ENCODE data around the gene SRM. TPM values are rescaled to one million over a fixed set of nuclear protein-coding genes. Genes with fewer than 3 reads are reported as not detected.
"Not testable (repeated sequence)": the region's sequence is repeated elsewhere in the genome, so short reads cannot be mapped to it uniquely, and the experiment has no call there.

The SRM gene
- total and polyA plus RNA-seq, 10 donors, result 42.0 to 114 (median 63.1) TPM

- Histone ChIP-seq H3K27me3 (replicated peaks in 1 of 7) (peaks cover 0 to 13% (median 0%) of the 10 kb centered on the region in 7 donors), H3K4me3 (no peak overlapping the region), H3K27ac (no peak overlapping the region), H3K4me1 (no peaks in the 10 kb centered on the region), H3K36me3 (no peaks in the 10 kb centered on the region), H3K9me3 (no peaks in the 10 kb centered on the region)
- 71 to 85% (median 79%) methylated on average over 12 to 19 of the region's 19 CpGs for WGBS, 5 donors
- TF ChIP-seq CTCF (IDR thresholded peaks at IDR 0.05 in 8 of 11, conservative IDR thresholded peaks at IDR 0.05 in 3 of 11) (no peak), POLR2AphosphoS5 (IDR thresholded peaks at IDR 0.05) (no peak), POLR2A (IDR thresholded peaks at IDR 0.05) (no peak)
- intact Hi-C loops (cut with DNase I; ENCODE audit: low total_unique reads), result no loop called here
- DNase-seq, result no peak
These were observed 16.6 kb downstream of the SRM start for GRCh38 chr1:11042995-11043874.

- no peak for DNase-seq
- Histone ChIP-seq H3K27ac (no peak overlapping the region), H3K4me1 (peaks cover 0 to 8% (median 0%) of the 10 kb centered on the region in 6 donors), H3K27me3 (replicated peaks in 1 of 7) (peaks cover 0 to 18% (median 0%) of the 10 kb centered on the region in 7 donors), H3K4me3 (no peak overlapping the region), H3K9me3 (no peaks in the 10 kb centered on the region), H3K36me3 (no peaks in the 10 kb centered on the region)
- no peak for TF ChIP-seq CTCF (IDR thresholded peaks at IDR 0.05 in 8 of 11, conservative IDR thresholded peaks at IDR 0.05 in 3 of 11)
- TF ChIP-seq POLR2A (IDR thresholded peaks at IDR 0.05), result no peak
- no peak for TF ChIP-seq POLR2AphosphoS5 (IDR thresholded peaks at IDR 0.05)
- intact Hi-C loops (cut with DNase I; ENCODE audit: low total_unique reads), result no loop called here
- WGBS, 5 donors, result 76 to 88% (median 81%) methylated on average over 3 of the region's 3 CpGs
These were observed 17.8 kb downstream of the SRM start for GRCh38 chr1:11042065-11042464.

- peaks cover 0 to 18% (median 0%) of the 10 kb centered on the region in 7 donors for H3K27me3 ChIP-seq (replicated peaks in 1 of 7)
- no peak overlapping the region for H3K4me3 ChIP-seq
- TF ChIP-seq POLR2AphosphoS5 (IDR thresholded peaks at IDR 0.05) (no peak), POLR2A (IDR thresholded peaks at IDR 0.05) (no peak), CTCF (IDR thresholded peaks at IDR 0.05 in 8 of 11, conservative IDR thresholded peaks at IDR 0.05 in 3 of 11) (no peak)
- no peak overlapping the region for H3K27ac ChIP-seq
- H3K4me1 ChIP-seq, result peaks cover 0 to 8% (median 0%) of the 10 kb centered on the region in 6 donors
- H3K9me3 ChIP-seq, result no peaks in the 10 kb centered on the region
- H3K36me3 ChIP-seq, result no peaks in the 10 kb centered on the region
- intact Hi-C loops (cut with DNase I; ENCODE audit: low total_unique reads), result no loop called here
- no peak for DNase-seq
These were observed 18.8 kb downstream of the SRM start for GRCh38 chr1:11041048-11041447.

- H3K4me3 ChIP-seq; DNase-seq; H3K9me3 ChIP-seq; intact Hi-C loops (cut with DNase I; ENCODE audit: low total_unique reads); H3K36me3 ChIP-seq; H3K4me1 ChIP-seq; H3K27ac ChIP-seq: not testable (repeated sequence)
- peaks cover 0 to 18% (median 0%) of the 10 kb centered on the region in 7 donors for H3K27me3 ChIP-seq (replicated peaks in 1 of 7)
- WGBS, 5 donors, result 87 to 92% (median 90%) methylated on average over 7 of the region's 7 CpGs
These were observed 19.8 kb downstream of the SRM start for GRCh38 chr1:11040105-11040429.
